Measurements from ENCODE around the gene ANTXR2. TPM values are rescaled to one million over a fixed set of nuclear protein-coding genes. Genes with fewer than 3 reads are reported as not detected.

Gene ANTXR2
- total RNA-seq, 2 experiments from 2014 or later = 3.0 to 3.6 TPM

DNA sequence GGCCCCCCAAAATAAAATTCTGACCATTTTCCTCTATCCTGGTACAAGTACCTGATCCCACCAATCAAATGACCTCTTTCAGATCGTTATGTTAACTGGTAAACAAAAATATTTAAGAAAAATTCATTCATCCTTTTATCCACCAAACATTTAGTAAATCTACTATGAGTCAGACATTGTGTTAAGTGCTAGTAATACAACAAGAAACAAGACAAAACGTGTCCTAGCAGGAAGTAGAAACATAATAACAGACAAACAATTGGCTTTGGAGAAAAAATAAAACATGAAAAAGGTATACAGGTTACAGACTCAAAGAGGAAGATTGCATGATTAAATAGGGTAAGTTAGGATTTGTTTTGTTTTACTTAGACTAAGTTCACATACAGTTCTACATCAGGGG lies 43.7 kb downstream of the ANTXR2 start:
- Mint-ChIP-seq H3K27ac (no peak overlapping the region), H3K9me3 (no peaks in the 10 kb centered on the region), H3K36me3 (ENCODE audit: low read depth) (no peaks in the 10 kb centered on the region), H3K27me3 (no peaks in the 10 kb centered on the region), H3K4me3 (no peak overlapping the region), H3K4me1 (ENCODE audit: low read depth) (peaks cover 2% of the 10 kb centered on the region)
- ChIA-PET CTCF (interaction anchor here (1.0 kb wide), 1 partner anchor 97 kb away, joined by 3 read pairs; no protein-coding TSS in a partner anchor), POLR2A (no interaction called here)
- DNase-seq (no peak), ATAC-seq (no peak)
- intact Hi-C loops (cut with micrococcal nuclease) = no loop called here
- no peak for TF ChIP-seq CTCF (IDR thresholded peaks at IDR 0.05)

DNA sequence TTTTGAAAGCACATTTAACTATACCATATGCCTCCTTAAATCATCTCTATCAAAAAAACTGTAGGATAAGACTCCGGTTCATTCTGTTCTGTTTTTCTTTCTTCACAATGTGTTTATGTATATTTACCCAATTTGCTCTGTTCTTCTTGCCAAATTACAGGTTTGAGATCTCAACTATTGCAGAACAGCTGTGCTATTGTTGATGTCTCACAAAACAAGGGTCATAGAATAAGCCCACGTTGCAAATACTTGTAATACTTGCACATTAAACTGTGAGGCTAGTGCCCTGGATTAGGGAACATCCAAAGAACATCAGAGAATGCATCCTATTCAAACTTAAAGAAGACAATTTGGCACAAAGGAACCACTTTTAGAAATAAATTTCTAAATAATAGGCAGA lies 45.4 kb downstream of the ANTXR2 start:
- DNase-seq (no peak), ATAC-seq (no peak)
- TF ChIP-seq CTCF (IDR thresholded peaks at IDR 0.05) = no peak
- Mint-ChIP-seq H3K27ac (no peak overlapping the region), H3K9me3 (no peaks in the 10 kb centered on the region), H3K4me1 (ENCODE audit: low read depth) (peaks cover 2% of the 10 kb centered on the region), H3K4me3 (no peak overlapping the region), H3K36me3 (ENCODE audit: low read depth) (peaks cover 8% of the 10 kb centered on the region), H3K27me3 (no peaks in the 10 kb centered on the region)
- intact Hi-C loops (cut with micrococcal nuclease) = no loop called here
- CTCF ChIA-PET = no interaction called here
- POLR2A ChIA-PET = no interaction called here

GRCh38 chr4:80026100-80026499 lies 46.9 kb downstream of the ANTXR2 start:
- TF ChIP-seq CTCF (IDR thresholded peaks at IDR 0.05) = no peak
- POLR2A ChIA-PET = interaction anchor here (0.6 kb wide), 1 partner anchor 22 kb away, joined by 3 read pairs; no protein-coding TSS in a partner anchor
- H3K4me1 Mint-ChIP-seq (ENCODE audit: low read depth) = peaks cover 2% of the 10 kb centered on the region
- DNase-seq (no peak), ATAC-seq (no peak)
- H3K36me3 Mint-ChIP-seq (ENCODE audit: low read depth) = peaks cover 8% of the 10 kb centered on the region
- no peaks in the 10 kb centered on the region for H3K9me3 Mint-ChIP-seq
- no peak overlapping the region for H3K4me3 Mint-ChIP-seq
- intact Hi-C loops (cut with micrococcal nuclease) = no loop called here
- CTCF ChIA-PET = interaction anchor here (1.0 kb wide), 1 partner anchor 34 kb away, joined by 3 read pairs; no protein-coding TSS in a partner anchor
- no peaks in the 10 kb centered on the region for H3K27me3 Mint-ChIP-seq
- no peak overlapping the region for H3K27ac Mint-ChIP-seq

DNA sequence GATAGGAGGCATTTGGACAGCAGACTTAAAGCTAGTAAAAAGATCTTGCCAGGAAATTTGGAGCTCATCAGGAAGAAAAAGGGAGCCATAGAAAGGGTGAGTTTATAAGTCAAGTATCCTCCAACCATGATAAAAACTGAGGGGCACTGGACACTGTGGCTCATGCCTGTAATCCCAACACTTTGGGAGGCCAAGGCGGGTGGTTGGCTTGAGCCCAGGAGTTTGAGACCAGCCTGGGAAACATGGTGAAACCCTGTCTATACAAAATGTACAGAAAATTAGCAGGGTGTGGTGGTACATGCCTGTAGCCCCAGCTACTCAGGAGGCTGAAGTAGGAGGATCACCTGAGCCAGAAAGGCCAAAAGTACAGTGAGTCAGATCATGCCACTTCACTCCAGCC lies 48.7 kb downstream of the ANTXR2 start:
- H3K27ac Mint-ChIP-seq = no peak overlapping the region
- H3K4me1 Mint-ChIP-seq (ENCODE audit: low read depth) = peaks cover 2% of the 10 kb centered on the region
- no peaks in the 10 kb centered on the region for H3K9me3 Mint-ChIP-seq
- DNase-seq (no peak), ATAC-seq (no peak)
- intact Hi-C loops (cut with micrococcal nuclease) = no loop called here
- CTCF ChIA-PET = no interaction called here
- POLR2A ChIA-PET = no interaction called here
- peaks cover 8% of the 10 kb centered on the region for H3K36me3 Mint-ChIP-seq (ENCODE audit: low read depth)
- no peak overlapping the region for H3K4me3 Mint-ChIP-seq
- TF ChIP-seq CTCF (IDR thresholded peaks at IDR 0.05) = no peak
- H3K27me3 Mint-ChIP-seq = no peaks in the 10 kb centered on the region

GRCh38 chr4:80022282-80022681 lies 50.7 kb downstream of the ANTXR2 start:
- POLR2A ChIA-PET = no interaction called here
- no peak for TF ChIP-seq CTCF (IDR thresholded peaks at IDR 0.05)

More at GRCh38 chr4:80022282-80022681, 50.7 kb downstream of the ANTXR2 start:
- Mint-ChIP-seq H3K27ac (no peak overlapping the region), H3K4me1 (ENCODE audit: low read depth) (peaks cover 2% of the 10 kb centered on the region), H3K27me3 (no peaks in the 10 kb centered on the region), H3K36me3 (ENCODE audit: low read depth) (peaks cover 10% of the 10 kb centered on the region), H3K9me3 (no peaks in the 10 kb centered on the region), H3K4me3 (no peak overlapping the region)
- ATAC-seq (no peak), DNase-seq (no peak)
- CTCF ChIA-PET = no interaction called here
- intact Hi-C loops (cut with micrococcal nuclease) = no loop called here

All from activated CD8-positive, alpha-beta T cell treated with anti-CD3 and anti-CD28 coated beads for 36 hours (primary cell).